Upper lobe of left lung (tissue), 6 donors: ENCODE results near the gene TNFRSF18. TPM values are rescaled to one million over a fixed set of nuclear protein-coding genes. Genes with fewer than 3 reads are reported as not detected.
A peak's percentile ranks its signal among the peaks of the same experiment; 100 is the strongest.

Source experiments
- ATAC-seq, 2 donors: fragments of 200-7000 bp; cut with Tn5 transposase; one replicate each; pipeline ENCODE4 v1.9.1; 2022; ENCODE audit warnings: mild to moderate bottlenecking in 2 of 2, moderate library complexity in 2 of 2; ENCODE audit not compliant: low FRiP score in 2 of 2
- DNase-seq, 2 donors: peaks; one replicate each; pipeline ENCODE4 v3.0.0-alpha.2; 2019 to 2020
- H3K27ac ChIP-seq, 4 donors: fragments of 200-600 bp; sonication (generic); one replicate each; pipeline ENCODE4 v1.5.1; 2016 to 2019
- H3K27me3 ChIP-seq, 4 donors: fragments of 200-600 bp; sonication (generic); one replicate each; pipeline ENCODE4 v1.5.1; 2017 to 2019
- H3K36me3 ChIP-seq, 4 donors: fragments of 200-600 bp; sonication (generic); one replicate each; pipeline ENCODE4 v1.5.1; 2016 to 2019
- H3K4me1 ChIP-seq, 4 donors: fragments of 200-600 bp; sonication (generic); one replicate each; pipeline ENCODE4 v1.5.1; 2018 to 2019
- H3K4me3 ChIP-seq, 4 donors: fragments of 200-600 bp; sonication (generic); one replicate each; pipeline ENCODE4 v1.5.1; 2017 to 2019; ENCODE audit warnings: mild to moderate bottlenecking in 2 of 4, moderate library complexity in 1 of 4
- H3K9me3 ChIP-seq, 4 donors: fragments of 200-600 bp; sonication (generic); one replicate each; pipeline ENCODE4 v1.5.1; 2018 to 2019
- EP300 ChIP-seq, 4 donors: sonication (generic); formaldehyde crosslinking; IDR thresholded peaks; one replicate each; pipeline ENCODE4 v1.5.1; 2017; ENCODE audit warnings: antibody characterized with exemption in 4 of 4, control low read depth in 2 of 4
- POLR2A ChIP-seq, 4 donors: fragments of 450-650 bp; IDR thresholded peaks; one replicate each; pipeline ENCODE4 v1.5.1; 2016 to 2017; ENCODE audit warnings: antibody characterized with exemption in 4 of 4, mild to moderate bottlenecking in 2 of 4
- POLR2AphosphoS5 ChIP-seq, 2 donors: sonication (generic); formaldehyde crosslinking; IDR thresholded peaks; one replicate each; pipeline ENCODE4 v1.5.1; 2017; ENCODE audit warnings: antibody characterized with exemption in 2 of 2
- WGBS, 2 donors: methylation state at CpG; one replicate each; pipeline ENCODE4 v1.1.5; 2017 to 2018; 5-methylcytosine and 5-hydroxymethylcytosine counted together
- total RNA-seq, 6 donors: library from RNA; depleted of rRNA in 4 of 6; stranded (reverse); fragments of >200 nt in 4 of 6; gene quantifications; one replicate each; pipeline versions ENCODE4 v1.1.0 to v1.2.1, GENCODE V29; 2016 to 2021
- TF ChIP-seq, protein P1 (sequence below), 6 experiments: fragments of 450-650 bp in 4 of 6; fragments of 200-600 bp in 2 of 6; sonication (generic) in 2 of 6; IDR thresholded peaks; one replicate each; pipeline ENCODE4 v1.5.1; 2016 to 2019; ENCODE audit warnings: antibody characterized with exemption in 6 of 6
- donor health status: DM: no; HTN: no; CAD: no; lungs with moderate emphysema.
- donor health status: DM: no; HTN: yes; CAD: no; lungs with severe emphysema.

Gene TNFRSF18
- total RNA-seq, 6 donors from 2014 or later: 0.89 to 3.4 (median 2.1) TPM; not detected in 1

DNA sequence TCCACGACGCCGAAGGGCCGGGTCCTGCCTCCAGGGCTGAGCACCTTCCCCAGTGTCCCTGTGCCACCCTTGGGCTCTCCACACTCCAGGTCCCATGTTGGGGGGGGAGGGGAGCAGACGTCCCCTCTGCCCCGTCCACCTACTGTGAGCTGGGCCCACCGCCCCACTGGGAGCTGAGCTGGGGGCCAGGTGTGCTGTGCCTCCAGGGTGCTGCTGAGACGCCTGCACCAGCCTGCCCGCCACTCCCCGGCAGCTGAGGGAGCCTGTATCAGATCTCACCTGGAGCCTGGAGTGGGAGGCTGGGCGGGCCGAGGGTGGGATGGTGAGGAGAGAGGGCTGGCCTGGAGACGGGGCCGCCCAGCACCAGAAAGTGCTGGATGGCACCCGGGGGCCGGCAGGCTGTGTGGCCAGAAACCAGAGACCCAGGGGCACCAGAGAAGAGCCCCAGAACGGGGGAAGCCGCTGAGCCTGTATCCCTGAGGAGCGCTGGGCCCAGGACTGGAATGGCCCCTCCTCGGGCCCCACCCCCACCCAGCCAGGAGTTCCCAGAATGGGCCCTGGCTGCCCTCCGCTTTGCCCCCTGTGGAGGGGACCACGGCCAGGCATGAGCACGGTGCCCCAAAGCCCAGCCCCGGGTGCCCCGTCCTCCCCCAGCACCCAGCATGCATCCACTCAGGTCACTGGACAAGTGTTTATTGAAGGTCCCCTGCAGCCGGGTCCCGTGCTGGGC, 3.4 kb downstream of the TNFRSF18 start:
- no peak for ATAC-seq
- TF ChIP-seq, protein P1, sequence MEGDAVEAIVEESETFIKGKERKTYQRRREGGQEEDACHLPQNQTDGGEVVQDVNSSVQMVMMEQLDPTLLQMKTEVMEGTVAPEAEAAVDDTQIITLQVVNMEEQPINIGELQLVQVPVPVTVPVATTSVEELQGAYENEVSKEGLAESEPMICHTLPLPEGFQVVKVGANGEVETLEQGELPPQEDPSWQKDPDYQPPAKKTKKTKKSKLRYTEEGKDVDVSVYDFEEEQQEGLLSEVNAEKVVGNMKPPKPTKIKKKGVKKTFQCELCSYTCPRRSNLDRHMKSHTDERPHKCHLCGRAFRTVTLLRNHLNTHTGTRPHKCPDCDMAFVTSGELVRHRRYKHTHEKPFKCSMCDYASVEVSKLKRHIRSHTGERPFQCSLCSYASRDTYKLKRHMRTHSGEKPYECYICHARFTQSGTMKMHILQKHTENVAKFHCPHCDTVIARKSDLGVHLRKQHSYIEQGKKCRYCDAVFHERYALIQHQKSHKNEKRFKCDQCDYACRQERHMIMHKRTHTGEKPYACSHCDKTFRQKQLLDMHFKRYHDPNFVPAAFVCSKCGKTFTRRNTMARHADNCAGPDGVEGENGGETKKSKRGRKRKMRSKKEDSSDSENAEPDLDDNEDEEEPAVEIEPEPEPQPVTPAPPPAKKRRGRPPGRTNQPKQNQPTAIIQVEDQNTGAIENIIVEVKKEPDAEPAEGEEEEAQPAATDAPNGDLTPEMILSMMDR (IDR thresholded peaks at IDR 0.05): no peak
- TF ChIP-seq POLR2A (IDR thresholded peaks at IDR 0.05) (no peak), EP300 (IDR thresholded peaks at IDR 0.05) (no peak), POLR2AphosphoS5 (IDR thresholded peaks at IDR 0.05) (no peak)
- H3K9me3 ChIP-seq: no peaks in the 10 kb centered on the region
- no peak overlapping the region for H3K27ac ChIP-seq
- H3K36me3 ChIP-seq: no peaks in the 10 kb centered on the region
- peak in 1 of 2 donors; percentile 78 for DNase-seq
- WGBS, 2 donors: 81 to 87% methylated on average over 6 to 27 of the region's 27 CpGs
- peaks cover 0 to 30% (median 14%) of the 10 kb centered on the region in 4 donors for H3K27me3 ChIP-seq
- H3K4me3 ChIP-seq: no peak overlapping the region
- peaks cover 17 to 36% (median 24%) of the 10 kb centered on the region in 4 donors for H3K4me1 ChIP-seq

GRCh38 chr1:1200876-1201810, 5.2 kb downstream of the TNFRSF18 start:
- Histone ChIP-seq H3K27ac (peak overlapping the region in 3 of 4 donors; percentile 30 to 74 (median 48)), H3K36me3 (no peaks in the 10 kb centered on the region), H3K4me1 (peaks cover 10 to 22% (median 13%) of the 10 kb centered on the region in 4 donors), H3K9me3 (no peaks in the 10 kb centered on the region), H3K27me3 (peaks cover 0 to 15% (median 7%) of the 10 kb centered on the region in 4 donors), H3K4me3 (peak overlapping the region; percentile 3 to 61 (median 50))
- DNase-seq (peak in 1 of 2 donors; percentile 94), ATAC-seq (peak in 1 of 2 donors; percentile 76)
- peak in 1 of 4 donors; percentile 28 for TF ChIP-seq POLR2A (IDR thresholded peaks at IDR 0.05)
- peak in 1 of 2 donors; percentile 47 for TF ChIP-seq POLR2AphosphoS5 (IDR thresholded peaks at IDR 0.05)
- TF ChIP-seq, protein P1 (IDR thresholded peaks at IDR 0.05): no peak
- WGBS, 2 donors: 2 to 19% methylated on average over 3 to 39 of the region's 109 CpGs

DNA sequence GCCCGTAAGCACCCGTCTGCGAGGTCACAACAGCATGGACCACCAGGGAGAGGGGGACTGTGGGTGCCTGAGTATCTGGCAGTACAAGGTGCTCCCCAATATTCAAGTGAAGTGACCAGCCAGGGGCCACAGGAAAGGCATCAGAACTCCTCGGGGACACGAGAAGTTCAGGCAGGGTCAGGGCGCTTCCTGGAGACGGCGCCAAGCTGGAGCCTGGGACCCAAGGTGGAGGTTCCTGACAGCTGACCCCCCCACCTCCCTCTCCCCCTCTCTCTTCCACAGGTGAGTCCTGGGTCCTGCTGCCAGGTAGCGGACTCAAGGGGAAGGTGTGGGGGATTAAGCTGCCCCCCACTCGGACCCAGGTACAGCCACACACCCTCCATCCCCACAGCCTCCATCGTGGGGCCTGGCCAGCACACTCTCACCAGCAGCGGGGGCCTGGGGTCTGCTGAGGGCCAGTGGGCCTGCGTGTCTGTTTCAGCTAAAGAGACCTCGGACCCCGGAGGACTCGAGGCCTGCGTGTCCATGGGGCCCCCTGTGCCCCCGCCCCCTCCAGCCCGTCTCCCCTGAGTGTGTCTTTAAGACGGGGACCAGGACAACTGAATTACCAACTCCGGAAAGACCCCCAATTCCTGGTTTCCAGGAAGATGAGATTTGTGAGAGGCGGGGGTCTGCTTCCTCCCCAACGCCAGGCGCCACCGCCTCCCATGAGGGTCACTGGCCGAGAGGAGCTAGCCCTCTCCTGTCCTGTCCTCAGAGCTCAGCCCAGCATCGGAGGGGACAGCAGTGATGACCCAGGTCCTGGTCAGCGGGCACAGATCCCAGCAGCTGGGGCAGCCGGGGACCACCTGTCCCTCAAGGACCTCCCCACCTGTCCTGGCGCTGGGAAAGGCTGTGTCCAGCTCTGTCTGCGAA, 6.2 kb downstream of the TNFRSF18 start:
- Histone ChIP-seq H3K4me3 (peak overlapping the region in 2 of 4 donors; percentile 51 to 61), H3K36me3 (no peaks in the 10 kb centered on the region), H3K4me1 (peaks cover 5 to 16% (median 8%) of the 10 kb centered on the region in 4 donors), H3K27me3 (peaks cover 0 to 10% (median 5%) of the 10 kb centered on the region in 4 donors), H3K9me3 (no peaks in the 10 kb centered on the region), H3K27ac (peak overlapping the region in 1 of 4 donors; percentile 48)
- WGBS, 2 donors: 74 to 80% methylated on average over 17 to 30 of the region's 31 CpGs
- no peak for ATAC-seq
- no peak for TF ChIP-seq POLR2A (IDR thresholded peaks at IDR 0.05)
- no peak for TF ChIP-seq EP300 (IDR thresholded peaks at IDR 0.05)
- no peak for TF ChIP-seq POLR2AphosphoS5 (IDR thresholded peaks at IDR 0.05)
- TF ChIP-seq, protein P1 (IDR thresholded peaks at IDR 0.05): no peak
- DNase-seq: peak in 1 of 2 donors; percentile 70
